K562 (cell line): ENCODE measurements around the gene SLC7A4. TPM values are rescaled to one million over a fixed set of nuclear protein-coding genes. Genes with fewer than 3 reads are reported as not detected.
A peak's percentile ranks its signal among the peaks of the same experiment; 100 is the strongest.

Experiments used
- ARID1B ChIP-seq: fragments of 450-650 bp; IDR thresholded peaks from 2 replicates; pipeline ENCODE4 v1.6.1; 2016; ENCODE audit warnings: antibody characterized with exemption, mild to moderate bottlenecking, inconsistent platforms
- CHD4 ChIP-seq: fragments of 200-600 bp; sonication (generic); IDR thresholded peaks from 3 replicates; pipeline ENCODE4 v1.6.1; 2012; ENCODE audit warnings: low read depth, mild to moderate bottlenecking, mixed read lengths, low read length, inconsistent platforms; ENCODE audit not compliant: insufficient read depth, insufficient replicate concordance, poor library complexity, severe bottlenecking
- ELF1 ChIP-seq: fragments of 200-800 bp; sonication (Bioruptor generic); IDR thresholded peaks from 2 replicates; pipeline ENCODE4 v1.6.1; 2016; ENCODE audit warnings: missing genetic modification characterization, missing compliant biosample characterization
- ETV1 ChIP-seq: fragments of 450-650 bp; conservative IDR thresholded peaks from 2 replicates; pipeline ENCODE4 v1.6.1; 2016; ENCODE audit warnings: missing genetic modification characterization, control low read depth, low read depth, missing compliant biosample characterization
- HMG20B ChIP-seq: fragments of 250-450 bp; sonication (Bioruptor Pico); IDR thresholded peaks from 2 replicates; pipeline ENCODE4 v1.5.0; 2021; ENCODE audit warnings: mild to moderate bottlenecking
- KDM1A ChIP-seq, 2 experiments: fragments of 450-650 bp; IDR thresholded peaks; 2 replicates each; pipeline ENCODE4 v1.6.1; 2016; ENCODE audit warnings: mild to moderate bottlenecking in 2 of 2
- MYC ChIP-seq, 2 experiments: fragments of 250-450 bp in 1 of 2; sonication (Bioruptor Pico) in 1 of 2; IDR thresholded peaks; 2 replicates each; pipeline versions ENCODE4 v1.5.1 to v1.6.1; 2012 to 2021; ENCODE audit warnings: low read depth in 2 of 2, borderline replicate concordance in 1 of 2, improper control_type of control experiment in 1 of 2, low read length in 1 of 2, mild to moderate bottlenecking in 1 of 2, moderate library complexity in 1 of 2
- NR4A1 ChIP-seq, 2 experiments: fragments of 250-450 bp in 1 of 2; fragments of 450-650 bp in 1 of 2; sonication (Bioruptor Pico) in 1 of 2; IDR thresholded peaks; 2 replicates each; pipeline versions ENCODE4 v1.4.0 to v1.6.1; 2016 to 2020; ENCODE audit warnings: mild to moderate bottlenecking in 2 of 2, missing compliant biosample characterization in 1 of 2, missing genetic modification characterization in 1 of 2, moderate library complexity in 1 of 2
- PTBP1 ChIP-seq: fragments of 200-400 bp; formaldehyde crosslinking; IDR thresholded peaks from 2 replicates; pipeline ENCODE4 v1.6.1; 2017; ENCODE audit warnings: low read depth, low read length
- SRF ChIP-seq, 2 experiments: fragments of 250-450, 450-650 bp in 1 of 2; sonication (Bioruptor Pico) in 1 of 2; sonication (generic) in 1 of 2; formaldehyde crosslinking; IDR thresholded peaks; 2 replicates each; pipeline versions ENCODE4 v1.5.0 to v1.5.1; 2020 to 2022; ENCODE audit warnings: mild to moderate bottlenecking in 1 of 2, missing genetic modification reagents in 1 of 2
- SRSF1 ChIP-seq: fragments of 200-400 bp; formaldehyde crosslinking; IDR thresholded peaks from 2 replicates; pipeline ENCODE4 v1.6.1; 2017; ENCODE audit warnings: mild to moderate bottlenecking, low read depth, low read length, moderate library complexity
- TBP ChIP-seq: optimal IDR thresholded peaks from 2 replicates; pipeline ENCODE3; 2011; ENCODE audit warnings: low read depth, low read length, improper control_type of control experiment
- XRCC5 ChIP-seq: fragments of 200-400 bp; formaldehyde crosslinking; IDR thresholded peaks from 2 replicates; pipeline ENCODE4 v1.6.1; 2017; ENCODE audit warnings: low read depth, mild to moderate bottlenecking, low read length
- ZNF408 ChIP-seq: fragments of 250-450 bp; sonication (Bioruptor Pico); IDR thresholded peaks from 2 replicates; pipeline ENCODE4 v1.4.0; 2020; ENCODE audit warnings: low read depth, mild to moderate bottlenecking, moderate library complexity
- ZNF431 ChIP-seq: sonication (generic); formaldehyde crosslinking; IDR thresholded peaks from 2 replicates; pipeline ENCODE4 v1.8.0; 2022; ENCODE audit warnings: mild to moderate bottlenecking, missing genetic modification reagents
- ZNF444 ChIP-seq: fragments of 250-450 bp; sonication (Bioruptor Pico); IDR thresholded peaks from 2 replicates; pipeline ENCODE4 v1.4.0; 2020; ENCODE audit warnings: mild to moderate bottlenecking, moderate library complexity
- ZNF695 ChIP-seq: fragments of 450-650 bp; formaldehyde crosslinking; IDR thresholded peaks from 2 replicates; pipeline ENCODE4 v1.4.0; 2020; ENCODE audit warnings: mild to moderate bottlenecking, moderate library complexity
- polyA plus RNA-seq, 8 experiments: library from polyadenylated mRNA; depleted of rRNA in 4 of 8; stranded (reverse) in 5 of 8; unstranded in 3 of 8; fragments of >200 nt; fragmentation: Nextera tagmentation in 2 of 8; fragmentation: Illumina TruSeq in 1 of 8; extraction: Ambion mirVana in 2 of 8; extraction: Trizol in 1 of 8; gene quantifications; 2 replicates each; pipeline versions ENCODE4 v1.2.1 to v1.2.3, GENCODE V29; 2011 to 2014; ENCODE audit warnings: inconsistent platforms in 1 of 8, missing spikeins in 1 of 8
- total RNA-seq, 7 experiments: library from RNA; depleted of rRNA in 6 of 7; stranded (reverse); fragments of >200 nt in 6 of 7; fragmentation: Illumina TruSeq in 2 of 7; extraction: Trizol in 2 of 7; gene quantifications; 2 replicates each; pipeline versions ENCODE4 v1.2.1 to v1.2.3, GENCODE V29; 2011 to 2021; ENCODE audit warnings: low replicate concordance in 1 of 7
- TF ChIP-seq, protein P1 (sequence below): sonication (generic); formaldehyde crosslinking; IDR thresholded peaks from 2 replicates; pipeline ENCODE4 v1.8.1; 2023; ENCODE audit warnings: mild to moderate bottlenecking, missing genetic modification reagents
- TF ChIP-seq, protein P2 (sequence below): IDR thresholded peaks from 3 replicates; pipeline ENCODE4 v1.6.1; 2011; ENCODE audit warnings: borderline replicate concordance, mild to moderate bottlenecking, moderate library complexity; ENCODE audit not compliant: insufficient read length; ENCODE audit errors: extremely low read depth
- TF ChIP-seq, protein P3 (sequence below): fragments of 450-650 bp; formaldehyde crosslinking; conservative IDR thresholded peaks from 2 replicates; pipeline ENCODE4 v1.4.0; 2022; ENCODE audit warnings: mild to moderate bottlenecking, missing genetic modification characterization
- TF ChIP-seq, protein P4 (sequence below): fragments of 450-650 bp; IDR thresholded peaks from 2 replicates; pipeline ENCODE4 v1.6.1; 2016

SLC7A4 gene
- total and polyA plus RNA-seq, 9 of the 15 experiments (the other 6 are each of a cell fraction or from before 2014, with no cell fraction given), result not detected

DNA sequence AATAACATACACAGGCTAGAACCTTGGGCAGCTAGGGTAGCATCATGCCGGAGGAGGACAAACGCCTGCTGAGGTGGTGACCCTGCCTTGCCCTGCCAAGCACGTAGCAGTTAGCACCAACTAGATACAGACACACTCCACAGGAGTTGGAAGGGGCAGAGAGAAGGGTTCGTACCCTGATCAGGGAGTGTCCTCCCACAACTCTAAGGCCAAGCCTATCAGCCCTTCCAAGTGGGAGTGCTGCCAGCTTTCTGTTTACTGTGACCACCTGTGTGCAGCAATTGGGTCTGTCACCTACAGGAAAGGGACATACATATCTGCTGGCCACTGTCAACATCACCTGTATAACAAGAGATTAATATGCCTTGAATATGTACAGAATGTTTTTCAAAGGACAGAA, 28.6 kb downstream of the SLC7A4 start (continued):
- TF ChIP-seq SRSF1 (no peak), PTBP1 (no peak), NR4A1 (CRISPR knock-in tag; IDR thresholded peaks at IDR 0.05) (peak; percentile 53; the same call in 1 of the 2 replicates), NR4A1 (tag; IDR thresholded peaks at IDR 0.05) (no peak), KDM1A (IDR thresholded peaks at IDR 0.05) (no peak), ZNF695 (CRISPR knock-in tag) (no peak), HMG20B (CRISPR knock-in tag) (no peak), SRF (CRISPR knock-in tag; IDR thresholded peaks at IDR 0.05) (peak in 1 of 2 experiments; percentile 64; a peak in 1 of 4 replicates), XRCC5 (no peak), CHD4 (no peak), MYC (IDR thresholded peaks at IDR 0.05; ENCODE audit: low read depth, low read length) (0 out of 2 replicates have a peak, but pooled peaks have one; percentile 16), MYC (CRISPR knock-in tag; IDR thresholded peaks at IDR 0.05; ENCODE audit: borderline replicate concordance, low read depth) (no peak), ZNF444 (CRISPR knock-in tag) (no peak), TBP (no peak), ARID1B (no peak), ELF1 (no peak), ETV1 (tag) (no peak), ZNF431 (CRISPR knock-in tag) (no peak), ZNF408 (CRISPR knock-in tag) (no peak)
- TF ChIP-seq, protein P1, sequence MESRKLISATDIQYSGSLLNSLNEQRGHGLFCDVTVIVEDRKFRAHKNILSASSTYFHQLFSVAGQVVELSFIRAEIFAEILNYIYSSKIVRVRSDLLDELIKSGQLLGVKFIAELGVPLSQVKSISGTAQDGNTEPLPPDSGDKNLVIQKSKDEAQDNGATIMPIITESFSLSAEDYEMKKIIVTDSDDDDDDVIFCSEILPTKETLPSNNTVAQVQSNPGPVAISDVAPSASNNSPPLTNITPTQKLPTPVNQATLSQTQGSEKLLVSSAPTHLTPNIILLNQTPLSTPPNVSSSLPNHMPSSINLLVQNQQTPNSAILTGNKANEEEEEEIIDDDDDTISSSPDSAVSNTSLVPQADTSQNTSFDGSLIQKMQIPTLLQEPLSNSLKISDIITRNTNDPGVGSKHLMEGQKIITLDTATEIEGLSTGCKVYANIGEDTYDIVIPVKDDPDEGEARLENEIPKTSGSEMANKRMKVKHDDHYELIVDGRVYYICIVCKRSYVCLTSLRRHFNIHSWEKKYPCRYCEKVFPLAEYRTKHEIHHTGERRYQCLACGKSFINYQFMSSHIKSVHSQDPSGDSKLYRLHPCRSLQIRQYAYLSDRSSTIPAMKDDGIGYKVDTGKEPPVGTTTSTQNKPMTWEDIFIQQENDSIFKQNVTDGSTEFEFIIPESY (CRISPR knock-in tag), result no peak
- TF ChIP-seq, protein P2, sequence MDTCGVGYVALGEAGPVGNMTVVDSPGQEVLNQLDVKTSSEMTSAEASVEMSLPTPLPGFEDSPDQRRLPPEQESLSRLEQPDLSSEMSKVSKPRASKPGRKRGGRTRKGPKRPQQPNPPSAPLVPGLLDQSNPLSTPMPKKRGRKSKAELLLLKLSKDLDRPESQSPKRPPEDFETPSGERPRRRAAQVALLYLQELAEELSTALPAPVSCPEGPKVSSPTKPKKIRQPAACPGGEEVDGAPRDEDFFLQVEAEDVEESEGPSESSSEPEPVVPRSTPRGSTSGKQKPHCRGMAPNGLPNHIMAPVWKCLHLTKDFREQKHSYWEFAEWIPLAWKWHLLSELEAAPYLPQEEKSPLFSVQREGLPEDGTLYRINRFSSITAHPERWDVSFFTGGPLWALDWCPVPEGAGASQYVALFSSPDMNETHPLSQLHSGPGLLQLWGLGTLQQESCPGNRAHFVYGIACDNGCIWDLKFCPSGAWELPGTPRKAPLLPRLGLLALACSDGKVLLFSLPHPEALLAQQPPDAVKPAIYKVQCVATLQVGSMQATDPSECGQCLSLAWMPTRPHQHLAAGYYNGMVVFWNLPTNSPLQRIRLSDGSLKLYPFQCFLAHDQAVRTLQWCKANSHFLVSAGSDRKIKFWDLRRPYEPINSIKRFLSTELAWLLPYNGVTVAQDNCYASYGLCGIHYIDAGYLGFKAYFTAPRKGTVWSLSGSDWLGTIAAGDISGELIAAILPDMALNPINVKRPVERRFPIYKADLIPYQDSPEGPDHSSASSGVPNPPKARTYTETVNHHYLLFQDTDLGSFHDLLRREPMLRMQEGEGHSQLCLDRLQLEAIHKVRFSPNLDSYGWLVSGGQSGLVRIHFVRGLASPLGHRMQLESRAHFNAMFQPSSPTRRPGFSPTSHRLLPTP, result no peak
- TF ChIP-seq, protein P3, sequence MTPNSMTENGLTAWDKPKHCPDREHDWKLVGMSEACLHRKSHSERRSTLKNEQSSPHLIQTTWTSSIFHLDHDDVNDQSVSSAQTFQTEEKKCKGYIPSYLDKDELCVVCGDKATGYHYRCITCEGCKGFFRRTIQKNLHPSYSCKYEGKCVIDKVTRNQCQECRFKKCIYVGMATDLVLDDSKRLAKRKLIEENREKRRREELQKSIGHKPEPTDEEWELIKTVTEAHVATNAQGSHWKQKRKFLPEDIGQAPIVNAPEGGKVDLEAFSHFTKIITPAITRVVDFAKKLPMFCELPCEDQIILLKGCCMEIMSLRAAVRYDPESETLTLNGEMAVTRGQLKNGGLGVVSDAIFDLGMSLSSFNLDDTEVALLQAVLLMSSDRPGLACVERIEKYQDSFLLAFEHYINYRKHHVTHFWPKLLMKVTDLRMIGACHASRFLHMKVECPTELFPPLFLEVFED (CRISPR knock-in tag), result peak; percentile 64; the same call in 1 of the 2 replicates
- TF ChIP-seq, protein P4, sequence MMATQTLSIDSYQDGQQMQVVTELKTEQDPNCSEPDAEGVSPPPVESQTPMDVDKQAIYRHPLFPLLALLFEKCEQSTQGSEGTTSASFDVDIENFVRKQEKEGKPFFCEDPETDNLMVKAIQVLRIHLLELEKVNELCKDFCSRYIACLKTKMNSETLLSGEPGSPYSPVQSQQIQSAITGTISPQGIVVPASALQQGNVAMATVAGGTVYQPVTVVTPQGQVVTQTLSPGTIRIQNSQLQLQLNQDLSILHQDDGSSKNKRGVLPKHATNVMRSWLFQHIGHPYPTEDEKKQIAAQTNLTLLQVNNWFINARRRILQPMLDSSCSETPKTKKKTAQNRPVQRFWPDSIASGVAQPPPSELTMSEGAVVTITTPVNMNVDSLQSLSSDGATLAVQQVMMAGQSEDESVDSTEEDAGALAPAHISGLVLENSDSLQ, result no peak
